DMS153 treated with DMSO at 0.1 percent for 48 hours (cell line): ENCODE measurements around the gene PTPRT.

Experiments
- DNase-seq: peaks from one replicate; lab custom pipeline; 2025; ENCODE audit not compliant: unreplicated experiment; lab: John Stamatoyannopoulos, UW

Gene PTPRT

GRCh38 chr20:43123180-43123579 is 66.5 kb downstream of the PTPRT start:
- no peak for DNase-seq

GRCh38 chr20:43119720-43120119 is 70.0 kb downstream of the PTPRT start:
- no peak for DNase-seq

GRCh38 chr20:43102394-43102793 is 87.3 kb downstream of the PTPRT start:
- no peak for DNase-seq

GRCh38 chr20:43096931-43097260 is 92.8 kb downstream of the PTPRT start:
- DNase-seq, result no peak

GRCh38 chr20:43096126-43096930 is 93.4 kb downstream of the PTPRT start:
- DNase-seq, result no peak

- no peak for DNase-seq
Measured at GRCh38 chr20:43095034-43095433, 94.7 kb downstream of the PTPRT start.

- DNase-seq, result no peak
Measured at GRCh38 chr20:43092386-43093088, 97.2 kb downstream of the PTPRT start.

- no peak for DNase-seq
Measured at GRCh38 chr20:43068482-43068881, 121.2 kb downstream of the PTPRT start.

- DNase-seq, result no peak
Measured at GRCh38 chr20:43066125-43066524, 123.6 kb downstream of the PTPRT start.

GRCh38 chr20:43065299-43065698 is 124.4 kb downstream of the PTPRT start:
- no peak for DNase-seq

- no peak for DNase-seq
Measured at GRCh38 chr20:43058077-43058476, 131.6 kb downstream of the PTPRT start.

GRCh38 chr20:43057317-43057716 is 132.4 kb downstream of the PTPRT start:
- DNase-seq, result no peak

- DNase-seq, result no peak
Measured at GRCh38 chr20:43055181-43055884, 134.4 kb downstream of the PTPRT start.

GRCh38 chr20:43052532-43052931 is 137.2 kb downstream of the PTPRT start:
- no peak for DNase-seq

GRCh38 chr20:43046966-43047365 is 142.7 kb downstream of the PTPRT start:
- no peak for DNase-seq

GRCh38 chr20:43043887-43044286 is 145.8 kb downstream of the PTPRT start:
- no peak for DNase-seq

GRCh38 chr20:43040427-43040826 is 149.3 kb downstream of the PTPRT start:
- DNase-seq, result no peak

GRCh38 chr20:43037605-43038309 is 151.9 kb downstream of the PTPRT start:
- DNase-seq, result no peak

GRCh38 chr20:43034981-43035724 is 154.6 kb downstream of the PTPRT start:
- no peak for DNase-seq

- no peak for DNase-seq
Measured at GRCh38 chr20:43032459-43032858, 157.2 kb downstream of the PTPRT start.

GRCh38 chr20:43029176-43029575 is 160.5 kb downstream of the PTPRT start:
- no peak for DNase-seq
